Bronchial epithelial cell (primary cell): ENCODE results near the gene NOL4L. TPM values are rescaled to one million over a fixed set of nuclear protein-coding genes. Genes with fewer than 3 reads are reported as not detected.

Experiments
- DNase-seq: peaks from one replicate; pipeline ENCODE4 v3.0.0-alpha.2; 2010; ENCODE audit warnings: low read depth
- FAIRE-seq: peaks from 2 replicates; lab custom pipeline; 2011; peaks lifted over from hg19 to GRCh38; lab: Jason Lieb, UNC
- H3K27me3 ChIP-seq: 2 replicates; pipeline ENCODE4 v1.5.1; 2011; ENCODE audit warnings: low read length; ENCODE audit not compliant: control insufficient read depth, insufficient read depth
- H3K36me3 ChIP-seq: 2 replicates; pipeline ENCODE4 v1.5.1; 2011; ENCODE audit warnings: low read length; ENCODE audit not compliant: control insufficient read depth, insufficient read depth
- H3K4me3 ChIP-seq: 2 replicates; pipeline ENCODE4 v1.5.1; 2011; ENCODE audit warnings: mild to moderate bottlenecking, low read depth, low read length, control low read depth
- CTCF ChIP-seq: IDR thresholded peaks from 2 replicates; pipeline ENCODE4 v1.5.1; 2011; ENCODE audit warnings: mild to moderate bottlenecking, moderate library complexity, low read length, control low read depth, inconsistent platforms; ENCODE audit not compliant: insufficient read depth, severe bottlenecking
- total RNA-seq: library from RNA; depleted of rRNA; stranded (reverse); fragments of >200 nt; gene quantifications from 2 replicates; pipeline ENCODE4 v1.2.1, GENCODE V29; 2014

The NOL4L gene
- total RNA-seq, 1 donor from 2014 or later: 1.8 TPM

GRCh38 chr20:32558526-32558925 is 26.6 kb downstream of the NOL4L start:
- no peak for TF ChIP-seq CTCF
- Histone ChIP-seq H3K27me3 (no peaks in the 10 kb centered on the region), H3K4me3 (no peak overlapping the region), H3K36me3 (no peaks in the 10 kb centered on the region)
- FAIRE-seq (no peak), DNase-seq (no peak)

- FAIRE-seq (no peak), DNase-seq (no peak)
- Histone ChIP-seq H3K36me3 (no peaks in the 10 kb centered on the region), H3K4me3 (no peak overlapping the region), H3K27me3 (no peaks in the 10 kb centered on the region)
- TF ChIP-seq CTCF: no peak
These were observed 27.8 kb downstream of the NOL4L start for GRCh38 chr20:32557319-32557718.

- no peak for FAIRE-seq
- no peak for TF ChIP-seq CTCF
- DNase-seq: no peak
- Histone ChIP-seq H3K27me3 (no peaks in the 10 kb centered on the region), H3K36me3 (no peaks in the 10 kb centered on the region), H3K4me3 (no peak overlapping the region)
These were observed 28.6 kb downstream of the NOL4L start for GRCh38 chr20:32556312-32557184.

- no peak for FAIRE-seq
- Histone ChIP-seq H3K27me3 (no peaks in the 10 kb centered on the region), H3K36me3 (no peaks in the 10 kb centered on the region), H3K4me3 (no peak overlapping the region)
- DNase-seq: no peak
- no peak for TF ChIP-seq CTCF
These were observed 29.5 kb downstream of the NOL4L start for GRCh38 chr20:32555584-32555983.

- no peak overlapping the region for H3K4me3 ChIP-seq
- FAIRE-seq: no peak
- TF ChIP-seq CTCF: no peak
- no peaks in the 10 kb centered on the region for H3K36me3 ChIP-seq
- DNase-seq: no peak
- no peaks in the 10 kb centered on the region for H3K27me3 ChIP-seq
These were observed 30.2 kb downstream of the NOL4L start for GRCh38 chr20:32554965-32555289.

GRCh38 chr20:32553618-32554017 is 31.5 kb downstream of the NOL4L start:
- no peak for TF ChIP-seq CTCF
- FAIRE-seq (no peak), DNase-seq (no peak)
- Histone ChIP-seq H3K4me3 (no peak overlapping the region), H3K36me3 (no peaks in the 10 kb centered on the region), H3K27me3 (no peaks in the 10 kb centered on the region)
